ENCODE measurements around the gene MAGI2.

MAGI2 gene

DNA sequence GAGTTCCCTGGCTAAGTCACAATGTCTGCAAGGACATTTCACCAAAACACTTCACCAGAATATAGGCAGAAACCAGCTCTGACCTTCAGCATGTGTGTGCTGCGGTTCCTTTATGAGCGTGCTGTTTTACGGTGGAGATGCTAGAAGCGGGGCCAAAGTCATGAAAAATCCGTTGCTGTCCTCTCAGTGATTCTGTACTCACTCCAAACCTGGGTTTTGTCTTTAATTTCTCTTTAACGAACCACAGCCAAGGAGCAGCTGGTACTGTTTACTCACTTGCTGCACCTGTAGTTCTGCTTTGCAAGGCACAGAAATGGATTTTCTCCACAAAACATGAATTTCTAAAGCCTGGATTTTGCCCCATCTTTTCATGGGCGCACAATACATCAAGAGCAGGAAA is 1015.0 kb downstream of the MAGI2 start:
- DNase-seq = no peak
- H3K27me3 ChIP-seq (replicated peaks) = no peaks in the 10 kb centered on the region
- in situ Hi-C loops (cut with HindIII; ENCODE audit: low pct_ligation_motif_present, low sequenced_read_pairs) = no loop called here
- no peak overlapping the region for H3K4me3 ChIP-seq (ENCODE audit: low read depth, low read length)
- TF ChIP-seq, protein P1, sequence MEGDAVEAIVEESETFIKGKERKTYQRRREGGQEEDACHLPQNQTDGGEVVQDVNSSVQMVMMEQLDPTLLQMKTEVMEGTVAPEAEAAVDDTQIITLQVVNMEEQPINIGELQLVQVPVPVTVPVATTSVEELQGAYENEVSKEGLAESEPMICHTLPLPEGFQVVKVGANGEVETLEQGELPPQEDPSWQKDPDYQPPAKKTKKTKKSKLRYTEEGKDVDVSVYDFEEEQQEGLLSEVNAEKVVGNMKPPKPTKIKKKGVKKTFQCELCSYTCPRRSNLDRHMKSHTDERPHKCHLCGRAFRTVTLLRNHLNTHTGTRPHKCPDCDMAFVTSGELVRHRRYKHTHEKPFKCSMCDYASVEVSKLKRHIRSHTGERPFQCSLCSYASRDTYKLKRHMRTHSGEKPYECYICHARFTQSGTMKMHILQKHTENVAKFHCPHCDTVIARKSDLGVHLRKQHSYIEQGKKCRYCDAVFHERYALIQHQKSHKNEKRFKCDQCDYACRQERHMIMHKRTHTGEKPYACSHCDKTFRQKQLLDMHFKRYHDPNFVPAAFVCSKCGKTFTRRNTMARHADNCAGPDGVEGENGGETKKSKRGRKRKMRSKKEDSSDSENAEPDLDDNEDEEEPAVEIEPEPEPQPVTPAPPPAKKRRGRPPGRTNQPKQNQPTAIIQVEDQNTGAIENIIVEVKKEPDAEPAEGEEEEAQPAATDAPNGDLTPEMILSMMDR (IDR thresholded peaks at IDR 0.05; ENCODE audit: low read depth, low read length, missing control alignments) = no peak
- no peaks in the 10 kb centered on the region for H3K36me3 ChIP-seq (replicated peaks)
- H3K27ac ChIP-seq = no peak overlapping the region

DNA sequence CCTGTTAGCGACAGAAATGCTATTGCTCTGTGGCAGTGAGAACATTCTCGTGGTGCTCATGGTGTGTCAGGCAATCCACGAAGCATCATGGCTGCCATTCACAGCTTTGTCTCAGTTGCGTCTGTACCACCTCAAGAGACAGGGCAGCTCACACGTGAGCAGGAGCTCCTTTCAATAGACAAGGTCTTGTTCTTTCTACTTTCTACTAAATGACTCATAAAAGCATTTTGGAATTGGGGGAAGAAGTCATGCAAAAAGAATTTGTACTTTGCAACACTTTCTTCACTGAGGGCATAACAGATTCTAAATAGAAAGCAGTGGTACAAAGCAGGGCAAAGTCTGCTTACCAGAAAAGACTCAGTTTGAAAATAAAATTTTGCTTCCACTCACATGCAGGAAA is 1016.3 kb downstream of the MAGI2 start:
- TF ChIP-seq, protein P1 (IDR thresholded peaks at IDR 0.05; ENCODE audit: low read depth, low read length, missing control alignments) = no peak
- in situ Hi-C loops (cut with HindIII; ENCODE audit: low pct_ligation_motif_present, low sequenced_read_pairs) = no loop called here
- DNase-seq = no peak

DNA sequence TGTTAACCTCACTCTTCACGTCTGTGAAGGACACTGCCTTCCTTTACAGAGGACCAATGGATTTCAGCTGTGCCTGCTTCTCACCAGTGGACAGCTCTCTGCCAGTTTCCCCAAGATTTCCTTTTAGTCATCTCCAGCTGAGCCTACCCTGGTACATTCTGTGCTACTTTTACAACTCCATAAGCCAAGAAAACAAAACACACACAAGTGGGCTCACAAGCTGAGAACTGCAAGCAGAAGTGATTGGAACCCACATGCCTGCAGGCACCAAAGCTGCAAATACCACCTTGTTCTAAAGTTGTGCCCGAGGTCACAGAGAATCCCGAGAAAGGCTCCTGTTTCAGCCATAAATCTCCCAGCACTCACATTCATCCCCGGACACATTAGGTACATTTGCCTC is 1018.1 kb downstream of the MAGI2 start:
- no peaks in the 10 kb centered on the region for H3K27me3 ChIP-seq (replicated peaks)
- DNase-seq = no peak
- TF ChIP-seq, protein P1 (IDR thresholded peaks at IDR 0.05; ENCODE audit: low read depth, low read length, missing control alignments) = no peak
- in situ Hi-C loops (cut with HindIII; ENCODE audit: low pct_ligation_motif_present, low sequenced_read_pairs) = no loop called here
- H3K36me3 ChIP-seq (replicated peaks) = no peaks in the 10 kb centered on the region
- H3K4me3 ChIP-seq (ENCODE audit: low read depth, low read length) = no peak overlapping the region
- H3K27ac ChIP-seq = no peak overlapping the region

More for the DNA sequence above, 1016.3 kb downstream of the MAGI2 start:
- Histone ChIP-seq H3K27me3 (replicated peaks) (no peaks in the 10 kb centered on the region), H3K27ac (no peak overlapping the region), H3K4me3 (ENCODE audit: low read depth, low read length) (no peak overlapping the region), H3K36me3 (replicated peaks) (no peaks in the 10 kb centered on the region)

DNA sequence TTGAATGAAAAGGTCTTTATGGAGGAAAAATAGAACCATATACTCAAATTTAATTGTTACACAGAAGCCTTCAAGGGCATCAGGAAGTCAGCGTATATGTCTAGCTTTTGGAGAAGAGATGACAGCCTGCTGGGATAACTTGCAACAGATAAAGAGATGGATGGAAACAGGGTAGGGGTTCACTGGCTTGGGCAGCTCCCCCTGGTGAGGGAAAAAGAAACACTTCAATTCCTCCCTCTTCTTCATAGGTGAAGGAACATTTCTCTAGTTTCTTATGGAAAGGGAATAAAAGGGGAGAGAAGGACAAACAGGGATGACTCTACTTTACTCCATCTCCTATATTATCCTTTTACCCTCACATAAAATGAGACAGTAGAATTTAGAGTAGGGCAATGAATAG is 1019.2 kb downstream of the MAGI2 start:
- no peaks in the 10 kb centered on the region for H3K36me3 ChIP-seq (replicated peaks)
- no peaks in the 10 kb centered on the region for H3K27me3 ChIP-seq (replicated peaks)
- in situ Hi-C loops (cut with HindIII; ENCODE audit: low pct_ligation_motif_present, low sequenced_read_pairs) = no loop called here
- no peak overlapping the region for H3K4me3 ChIP-seq (ENCODE audit: low read depth, low read length)
- no peak overlapping the region for H3K27ac ChIP-seq
- DNase-seq = no peak
- TF ChIP-seq, protein P1 (IDR thresholded peaks at IDR 0.05; ENCODE audit: low read depth, low read length, missing control alignments) = peak; percentile 56

DNA sequence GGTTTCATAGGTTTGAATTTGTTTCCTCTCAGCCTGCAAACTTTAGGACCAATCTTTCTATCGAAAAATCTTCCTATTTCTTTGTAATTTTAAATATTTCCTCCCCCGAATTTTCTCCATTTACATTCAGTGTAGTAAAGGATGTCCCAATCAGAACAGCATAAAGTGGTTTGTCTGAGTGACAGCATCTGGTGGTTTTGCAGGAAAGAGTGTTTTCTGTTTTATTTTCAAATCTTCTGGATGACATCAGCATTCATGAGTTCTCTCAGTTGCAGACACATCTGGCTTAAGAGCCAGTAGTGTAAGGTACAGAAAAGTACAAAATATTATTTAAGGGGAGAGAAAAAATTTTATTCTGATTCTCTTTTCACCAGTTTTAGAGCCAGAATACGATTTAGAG is 1020.0 kb downstream of the MAGI2 start:
- Histone ChIP-seq H3K27me3 (replicated peaks) (no peaks in the 10 kb centered on the region), H3K4me3 (ENCODE audit: low read depth, low read length) (no peak overlapping the region), H3K27ac (no peak overlapping the region), H3K36me3 (replicated peaks) (no peaks in the 10 kb centered on the region)
- TF ChIP-seq, protein P1 (IDR thresholded peaks at IDR 0.05; ENCODE audit: low read depth, low read length, missing control alignments) = no peak
- in situ Hi-C loops (cut with HindIII; ENCODE audit: low pct_ligation_motif_present, low sequenced_read_pairs) = no loop called here
- DNase-seq = no peak

DNA sequence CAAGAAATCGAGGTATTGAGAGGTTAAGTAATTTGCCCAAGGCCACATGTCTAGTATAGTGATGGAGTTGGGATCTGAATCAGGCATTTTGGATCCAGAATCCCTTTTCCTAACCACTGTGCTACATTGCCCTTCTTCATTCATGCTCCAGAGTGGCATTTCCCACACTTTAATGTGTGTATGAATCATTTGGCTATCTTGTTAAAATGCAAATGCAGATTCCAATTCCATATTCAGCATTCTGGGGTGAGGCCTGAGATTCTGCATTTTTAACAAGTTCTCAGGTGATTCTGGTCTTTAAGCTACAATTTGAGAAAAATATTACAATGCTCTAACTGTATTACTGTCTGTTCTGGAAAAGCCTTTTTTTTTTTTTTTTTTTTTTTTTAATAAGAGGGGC is 1023.6 kb downstream of the MAGI2 start:
- no peak for DNase-seq
- Histone ChIP-seq H3K36me3 (replicated peaks) (no peaks in the 10 kb centered on the region), H3K27me3 (replicated peaks) (no peaks in the 10 kb centered on the region), H3K4me3 (ENCODE audit: low read depth, low read length) (no peak overlapping the region), H3K27ac (no peak overlapping the region)
- TF ChIP-seq, protein P1 (IDR thresholded peaks at IDR 0.05; ENCODE audit: low read depth, low read length, missing control alignments) = no peak
- in situ Hi-C loops (cut with HindIII; ENCODE audit: low pct_ligation_motif_present, low sequenced_read_pairs) = no loop called here
